ENCODE measurements around the gene C11orf24. TPM values are rescaled to one million over a fixed set of nuclear protein-coding genes. Genes with fewer than 3 reads are reported as not detected.

The C11orf24 gene
- total and polyA plus RNA-seq, 9 of the 15 experiments (the other 6 are each of a cell fraction or from before 2014, with no cell fraction given) = 2.0 to 65.2 (median 32.5) TPM

GRCh38 chr11:68269414-68270081 is 2.2 kb downstream of the C11orf24 start (continued):
- TF ChIP-seq ZNF3 (CRISPR knock-in tag; IDR thresholded peaks at IDR 0.05) (no peak), BCL6 (CRISPR knock-in tag; IDR thresholded peaks at IDR 0.05) (no peak), PHF21A (IDR thresholded peaks at IDR 0.05; ENCODE audit: borderline replicate concordance, low read depth) (no peak), JUND (IDR thresholded peaks at IDR 0.05; ENCODE audit: borderline replicate concordance, low read depth, low read length) (peak; percentile 23; the same call in 1 of the 2 replicates), JUND (tag; IDR thresholded peaks at IDR 0.05; ENCODE audit: borderline replicate concordance, low read depth, low read length) (no peak; the same call in 2 of the 3 replicates), SIN3B (IDR thresholded peaks at IDR 0.05; ENCODE audit: low read depth) (no peak), GATAD2A (IDR thresholded peaks at IDR 0.05) (no peak), ZNF407 (IDR thresholded peaks at IDR 0.05; ENCODE audit: low read depth) (no peak), GTF2E2 (tag; IDR thresholded peaks at IDR 0.05) (peak; percentile 61; the same call in 1 of the 2 replicates), C11orf30 (IDR thresholded peaks at IDR 0.05; ENCODE audit: low read depth) (no peak), ZNF431 (CRISPR knock-in tag; IDR thresholded peaks at IDR 0.05) (0 out of 2 replicates have a peak, but pooled peaks have one; percentile 23), ZNF277 (CRISPR knock-in tag; IDR thresholded peaks at IDR 0.05; ENCODE audit: borderline replicate concordance) (no peak), ZNF551 (CRISPR knock-in tag; IDR thresholded peaks at IDR 0.05) (no peak)
- TF ChIP-seq, protein P1, sequence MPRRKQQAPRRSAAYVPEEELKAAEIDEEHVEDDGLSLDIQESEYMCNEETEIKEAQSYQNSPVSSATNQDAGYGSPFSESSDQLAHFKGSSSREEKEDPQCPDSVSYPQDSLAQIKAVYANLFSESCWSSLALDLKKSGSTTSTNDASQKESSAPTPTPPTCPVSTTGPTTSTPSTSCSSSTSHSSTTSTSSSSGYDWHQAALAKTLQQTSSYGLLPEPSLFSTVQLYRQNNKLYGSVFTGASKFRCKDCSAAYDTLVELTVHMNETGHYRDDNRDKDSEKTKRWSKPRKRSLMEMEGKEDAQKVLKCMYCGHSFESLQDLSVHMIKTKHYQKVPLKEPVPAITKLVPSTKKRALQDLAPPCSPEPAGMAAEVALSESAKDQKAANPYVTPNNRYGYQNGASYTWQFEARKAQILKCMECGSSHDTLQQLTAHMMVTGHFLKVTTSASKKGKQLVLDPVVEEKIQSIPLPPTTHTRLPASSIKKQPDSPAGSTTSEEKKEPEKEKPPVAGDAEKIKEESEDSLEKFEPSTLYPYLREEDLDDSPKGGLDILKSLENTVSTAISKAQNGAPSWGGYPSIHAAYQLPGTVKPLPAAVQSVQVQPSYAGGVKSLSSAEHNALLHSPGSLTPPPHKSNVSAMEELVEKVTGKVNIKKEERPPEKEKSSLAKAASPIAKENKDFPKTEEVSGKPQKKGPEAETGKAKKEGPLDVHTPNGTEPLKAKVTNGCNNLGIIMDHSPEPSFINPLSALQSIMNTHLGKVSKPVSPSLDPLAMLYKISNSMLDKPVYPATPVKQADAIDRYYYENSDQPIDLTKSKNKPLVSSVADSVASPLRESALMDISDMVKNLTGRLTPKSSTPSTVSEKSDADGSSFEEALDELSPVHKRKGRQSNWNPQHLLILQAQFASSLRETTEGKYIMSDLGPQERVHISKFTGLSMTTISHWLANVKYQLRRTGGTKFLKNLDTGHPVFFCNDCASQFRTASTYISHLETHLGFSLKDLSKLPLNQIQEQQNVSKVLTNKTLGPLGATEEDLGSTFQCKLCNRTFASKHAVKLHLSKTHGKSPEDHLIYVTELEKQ (CRISPR knock-in tag; IDR thresholded peaks at IDR 0.05) = no peak
